NCI-H1105 treated with DMSO at 0.1 percent for 48 hours (cell line): ENCODE measurements around the gene SLC49A3.
"Not testable (repeated sequence)": the region's sequence is repeated elsewhere in the genome, so short reads cannot be mapped to it uniquely, and the experiment has no call there.

ENCODE experiments used
- DNase-seq: peaks from one replicate; lab custom pipeline; 2025; lab: John Stamatoyannopoulos, UW

SLC49A3 gene

DNA sequence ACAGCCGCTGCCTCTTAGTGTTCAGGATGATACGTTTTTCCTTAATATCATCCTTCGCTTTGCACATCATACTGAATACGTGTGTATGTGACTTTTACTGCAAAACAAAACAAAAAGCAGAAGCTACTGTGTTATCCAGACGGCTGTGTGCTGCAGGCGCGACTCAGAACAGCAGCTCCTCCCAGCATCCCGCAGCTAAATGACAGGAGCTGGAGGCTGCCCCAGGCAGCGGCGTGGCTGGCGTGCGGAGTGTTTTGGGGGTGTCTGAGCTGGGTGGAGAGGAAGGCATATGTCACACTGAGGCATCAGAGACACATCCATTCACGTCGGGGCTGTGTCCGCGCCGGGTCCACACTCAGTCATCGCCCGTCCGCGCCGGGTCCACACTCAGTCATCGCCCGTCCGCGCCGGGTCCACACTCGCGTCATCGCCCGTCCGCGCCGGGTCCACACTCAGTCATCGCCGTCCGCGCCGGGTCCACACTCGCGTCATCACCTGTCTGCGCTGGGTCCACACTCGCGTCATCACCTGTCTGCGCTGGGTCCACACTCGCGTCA lies 33.3 kb upstream of the SLC49A3 start:
- no peak for DNase-seq

DNA sequence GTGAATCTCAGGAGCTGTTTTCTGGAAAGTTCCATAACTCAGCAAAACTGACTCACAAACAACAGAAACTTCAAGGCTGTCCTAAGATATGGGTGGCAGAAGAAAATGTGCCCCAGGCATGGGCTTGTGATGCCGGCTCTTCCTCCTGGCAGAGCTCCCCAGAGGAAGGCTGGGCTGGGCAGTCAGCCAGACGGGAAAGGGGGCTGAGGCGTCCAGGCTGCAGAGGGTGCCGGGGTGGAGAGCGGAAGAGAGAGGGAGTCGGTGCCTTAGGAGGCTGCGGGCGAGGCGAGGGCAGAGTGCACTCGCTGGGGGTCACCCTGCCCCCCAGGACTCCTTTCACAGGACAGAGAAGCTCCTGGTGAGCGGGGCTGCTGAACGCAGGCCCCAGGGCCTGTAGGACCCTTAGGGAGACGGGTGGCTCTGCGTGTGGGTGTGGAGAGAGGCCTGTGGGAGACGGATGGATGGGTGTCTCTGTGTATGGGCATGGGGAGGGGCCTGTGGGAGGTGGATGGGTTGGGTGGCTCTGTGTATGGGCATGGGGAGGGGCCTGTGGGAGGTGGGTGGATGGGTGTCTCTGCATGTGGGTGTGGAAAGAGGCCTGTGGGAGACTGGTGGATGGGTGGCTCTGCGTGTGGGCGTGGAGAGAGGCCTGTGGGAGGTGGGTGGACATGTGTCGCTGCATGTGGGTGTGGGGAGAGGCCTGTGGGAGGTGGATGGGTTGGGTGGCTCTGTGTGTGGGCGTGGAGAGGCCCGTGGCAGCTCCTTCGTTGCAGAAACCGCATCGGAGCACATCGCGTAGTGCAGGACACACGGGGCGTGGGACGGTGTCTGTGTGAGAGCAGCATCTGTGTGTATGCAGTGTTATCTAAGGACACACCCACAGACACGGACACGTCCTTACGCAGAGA lies 32.6 kb upstream of the SLC49A3 start:
- no peak for DNase-seq

DNA sequence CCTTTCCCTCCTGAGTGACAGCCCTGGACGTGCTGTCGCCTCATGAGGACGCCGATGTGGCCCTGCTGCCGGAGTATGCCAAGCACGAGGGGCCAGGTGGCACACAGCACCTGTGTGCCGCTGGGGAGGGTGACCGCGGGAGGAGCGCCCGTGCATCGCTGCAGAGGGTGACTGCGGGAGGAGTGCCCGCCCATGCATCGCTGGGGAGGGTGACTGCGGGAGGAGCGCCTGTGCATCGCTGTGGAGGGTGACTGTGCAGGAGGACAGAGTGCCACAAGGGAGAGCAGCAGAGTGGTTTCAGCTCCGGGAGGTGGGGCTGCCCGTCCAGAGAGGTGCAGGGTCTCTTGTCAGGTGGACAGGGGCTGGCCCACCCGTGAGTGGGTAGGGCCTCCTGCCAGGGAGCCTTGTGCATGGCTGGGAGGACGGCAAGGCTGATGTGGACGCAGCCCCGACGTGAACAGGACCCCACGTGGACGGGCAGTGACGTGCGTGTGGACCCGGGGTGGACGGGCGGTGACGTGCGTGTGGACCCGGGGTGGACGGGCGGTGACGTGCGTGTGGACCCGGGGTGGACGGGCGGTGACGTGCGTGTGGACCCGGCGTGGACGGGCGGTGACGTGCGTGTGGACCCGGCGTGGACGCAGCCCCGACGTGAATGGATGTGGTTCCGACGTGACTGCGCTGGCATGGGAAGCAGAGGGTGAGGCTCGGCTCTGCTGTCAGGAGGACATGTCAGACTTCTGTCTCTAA lies 31.3 kb upstream of the SLC49A3 start:
- DNase-seq = no peak

DNA sequence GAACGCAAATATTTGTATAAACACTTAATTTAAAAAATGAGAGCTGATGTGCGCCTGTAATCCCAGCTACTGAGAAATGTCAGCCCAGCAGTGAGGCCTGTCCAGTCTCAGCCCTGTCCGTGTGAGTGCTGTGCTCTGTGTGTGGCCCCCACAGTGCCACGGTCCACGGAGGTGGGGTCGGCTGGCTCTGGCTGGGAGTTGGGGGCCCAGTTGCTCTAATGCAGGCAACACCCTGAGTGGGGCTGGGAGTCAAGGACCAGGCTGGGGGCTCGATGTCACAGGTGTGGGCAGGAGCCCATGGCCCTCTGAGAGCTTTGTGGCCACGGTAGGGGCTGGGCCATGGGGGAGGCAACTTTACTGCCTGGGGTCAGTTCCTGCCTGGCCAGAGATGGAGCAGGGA lies 29.5 kb upstream of the SLC49A3 start:
- no peak for DNase-seq

DNA sequence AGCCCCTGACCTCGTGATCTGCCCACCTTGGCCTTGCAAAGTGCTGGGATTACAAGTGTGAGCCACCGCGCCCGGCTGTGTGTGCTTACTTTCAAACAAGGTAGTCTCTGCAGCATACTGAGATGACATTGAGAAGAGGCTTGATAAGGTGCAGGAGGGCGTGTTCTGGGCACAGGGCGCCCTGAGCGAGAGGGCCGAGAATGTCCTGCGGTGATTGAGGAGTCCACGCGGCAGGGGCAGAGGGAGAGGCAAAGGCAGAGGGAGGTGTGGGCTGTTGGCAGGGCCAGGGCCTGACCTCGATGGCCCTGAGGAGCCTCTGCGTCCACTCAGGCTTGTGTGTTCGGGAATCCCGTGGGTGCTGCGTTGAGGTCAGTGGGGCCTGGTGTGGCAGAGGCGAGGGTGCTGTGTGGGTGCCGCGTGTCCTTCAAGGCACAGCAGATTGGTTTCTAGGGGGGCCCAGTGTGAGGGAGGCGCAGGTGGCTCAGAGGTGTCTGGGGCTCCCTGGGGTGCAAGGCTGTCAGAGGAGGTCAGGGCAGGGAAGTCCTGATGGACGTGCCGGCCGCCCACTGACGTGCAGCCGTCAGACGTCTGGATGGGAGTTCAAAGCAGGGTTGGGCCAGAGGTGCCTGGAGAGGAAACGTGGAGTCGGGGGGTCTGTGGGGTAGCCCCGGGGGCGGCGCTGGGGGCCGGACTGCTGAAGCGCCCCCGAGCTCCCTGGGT lies 28.8 kb upstream of the SLC49A3 start:
- no peak for DNase-seq

DNA sequence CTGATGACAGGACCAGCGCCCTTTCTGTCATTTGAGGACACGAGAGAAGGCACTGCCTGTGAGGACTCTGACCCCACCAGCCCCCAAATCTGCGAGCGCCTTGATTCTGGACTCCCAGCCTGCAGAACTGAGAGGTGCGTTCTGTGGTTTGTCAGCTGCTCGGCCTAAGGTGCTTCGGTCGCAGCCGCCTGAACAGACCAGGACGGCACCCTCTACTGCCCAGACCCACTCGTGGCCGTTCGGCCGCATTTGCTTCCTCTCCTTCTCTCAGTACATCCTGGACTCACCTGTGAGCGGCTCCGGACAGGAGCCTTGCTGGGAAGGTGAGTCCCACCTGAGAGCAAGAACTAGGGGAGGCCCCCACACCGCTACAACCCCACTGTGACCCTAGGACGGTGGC lies 25.1 kb upstream of the SLC49A3 start:
- DNase-seq = no peak

DNA sequence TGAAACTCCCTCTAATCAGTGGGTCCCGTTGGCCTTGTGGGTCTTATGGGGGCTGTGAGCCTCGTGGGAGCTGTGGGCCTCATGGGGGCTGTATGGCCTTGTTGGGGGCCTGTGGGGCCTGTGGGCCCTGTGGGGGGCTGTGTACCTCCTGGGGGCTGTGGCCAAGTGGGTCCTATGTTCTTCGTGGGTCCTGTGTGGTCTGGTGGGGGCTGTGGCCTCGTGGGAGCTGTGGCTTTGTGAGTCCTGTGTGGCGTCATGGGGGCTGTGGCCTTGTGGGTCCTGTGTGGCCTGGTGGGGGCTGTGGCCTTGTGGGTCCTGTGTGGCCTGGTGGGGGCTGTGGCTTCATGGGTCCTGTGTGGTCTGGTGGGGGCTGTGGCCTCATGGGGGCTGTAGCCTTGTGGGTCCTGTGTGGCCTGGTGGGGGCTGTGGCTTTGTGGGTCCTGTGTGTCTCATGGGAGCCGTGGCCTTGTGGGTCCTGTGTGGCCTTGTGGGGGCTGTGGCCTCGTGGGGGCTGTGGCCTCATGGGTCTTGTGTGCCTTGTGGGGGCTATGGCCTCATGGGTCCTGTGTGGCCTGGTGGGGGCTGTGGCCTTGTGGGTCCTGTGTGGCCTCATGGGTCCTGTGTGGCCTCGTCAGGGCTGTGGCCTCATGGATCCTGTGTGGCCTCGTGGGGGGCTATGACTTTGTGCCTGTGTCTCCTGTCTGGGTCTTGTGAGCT lies 24.1 kb upstream of the SLC49A3 start:
- DNase-seq = no peak

DNA sequence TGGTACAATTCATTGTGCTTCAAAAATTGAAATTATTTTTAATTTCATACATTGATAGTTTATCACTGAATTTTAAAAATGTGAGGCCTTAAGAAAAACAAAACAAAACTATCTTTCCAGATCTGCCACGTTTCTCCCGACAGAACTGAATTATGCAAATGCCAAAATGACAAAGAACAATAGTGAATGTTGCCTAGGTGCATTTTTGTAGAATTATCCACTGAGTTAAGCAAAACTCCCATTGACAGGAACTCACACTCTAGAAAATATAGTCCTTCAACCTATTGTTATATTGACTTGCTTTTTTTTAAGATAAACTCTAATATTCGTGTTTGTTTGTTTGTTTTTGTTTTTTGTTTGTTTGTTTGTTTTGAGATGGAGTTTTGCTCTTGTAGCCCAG lies 23.1 kb upstream of the SLC49A3 start:
- DNase-seq = no peak

DNA sequence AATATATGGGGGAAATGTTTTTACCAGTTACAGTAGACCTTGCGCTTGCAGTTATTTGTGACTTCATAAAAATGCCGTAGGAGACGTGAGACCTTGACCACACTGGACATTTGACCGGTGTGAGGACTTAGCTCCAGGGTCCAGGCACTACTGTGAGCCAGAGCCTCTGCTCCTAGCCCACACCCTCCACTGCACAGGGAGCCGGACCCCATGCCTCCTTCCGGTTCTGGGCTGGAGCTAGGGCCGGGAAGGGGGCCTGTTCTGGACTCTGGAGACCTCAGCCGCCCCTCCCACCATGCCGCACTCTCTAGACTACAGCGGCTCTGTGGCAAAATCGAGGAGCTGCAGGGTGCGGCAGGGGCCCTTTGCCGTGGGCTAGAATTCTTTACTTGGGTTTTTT lies 22.0 kb upstream of the SLC49A3 start:
- DNase-seq = no peak

DNA sequence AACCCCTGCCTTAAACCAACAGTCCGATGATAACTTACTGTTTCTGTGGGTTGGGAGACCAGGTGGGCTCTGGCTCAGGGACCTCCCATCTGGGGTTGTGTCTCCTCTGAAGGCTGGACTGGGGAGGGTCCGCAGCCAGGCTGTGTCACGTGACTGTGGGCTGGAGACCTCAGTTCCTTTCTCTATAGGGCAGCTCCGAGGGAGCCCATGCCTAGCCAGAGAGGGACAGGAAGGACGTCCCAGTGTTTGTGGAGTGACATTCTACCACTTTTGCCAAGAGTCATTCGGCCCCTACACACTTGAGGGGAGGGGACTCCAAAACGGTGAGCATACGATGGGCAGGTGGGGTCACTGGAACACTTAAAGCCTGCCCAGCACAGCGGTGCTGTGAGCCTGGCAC lies 21.2 kb upstream of the SLC49A3 start:
- no peak for DNase-seq

DNA sequence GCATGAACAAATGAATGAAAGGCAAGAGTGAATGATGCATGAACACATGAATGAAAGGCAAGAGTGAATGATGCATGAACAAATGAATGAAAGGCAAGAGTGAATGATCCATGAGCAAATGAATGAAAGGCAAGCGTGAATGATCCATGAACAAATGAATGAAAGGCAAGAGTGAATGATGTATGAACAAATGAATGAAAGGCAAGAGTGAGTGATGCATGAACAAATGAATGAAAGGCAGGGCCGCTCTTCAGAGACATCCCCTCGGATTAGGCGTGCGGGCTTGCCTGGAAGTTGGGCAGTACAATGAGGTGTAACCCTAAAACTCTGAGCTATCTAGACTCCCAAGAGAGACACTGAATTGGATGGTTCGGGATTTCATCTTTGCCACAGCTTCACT lies 20.4 kb upstream of the SLC49A3 start:
- no peak for DNase-seq

DNA sequence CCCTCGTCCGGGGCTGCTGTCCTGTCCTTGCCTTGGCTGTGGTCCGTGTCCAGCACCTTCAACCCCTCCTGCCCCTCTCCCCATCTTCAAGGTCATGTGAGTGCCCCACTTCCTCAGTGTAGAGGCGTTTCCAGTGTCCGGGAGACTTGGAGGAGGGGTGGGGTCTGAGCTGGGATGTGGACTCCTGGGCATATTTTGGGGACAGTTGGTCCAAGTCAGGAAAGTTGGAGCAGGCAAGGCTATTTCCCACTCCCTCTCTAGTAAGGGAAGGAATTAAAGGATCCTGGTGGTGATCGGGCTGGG lies 19.6 kb upstream of the SLC49A3 start:
- DNase-seq = no peak

DNA sequence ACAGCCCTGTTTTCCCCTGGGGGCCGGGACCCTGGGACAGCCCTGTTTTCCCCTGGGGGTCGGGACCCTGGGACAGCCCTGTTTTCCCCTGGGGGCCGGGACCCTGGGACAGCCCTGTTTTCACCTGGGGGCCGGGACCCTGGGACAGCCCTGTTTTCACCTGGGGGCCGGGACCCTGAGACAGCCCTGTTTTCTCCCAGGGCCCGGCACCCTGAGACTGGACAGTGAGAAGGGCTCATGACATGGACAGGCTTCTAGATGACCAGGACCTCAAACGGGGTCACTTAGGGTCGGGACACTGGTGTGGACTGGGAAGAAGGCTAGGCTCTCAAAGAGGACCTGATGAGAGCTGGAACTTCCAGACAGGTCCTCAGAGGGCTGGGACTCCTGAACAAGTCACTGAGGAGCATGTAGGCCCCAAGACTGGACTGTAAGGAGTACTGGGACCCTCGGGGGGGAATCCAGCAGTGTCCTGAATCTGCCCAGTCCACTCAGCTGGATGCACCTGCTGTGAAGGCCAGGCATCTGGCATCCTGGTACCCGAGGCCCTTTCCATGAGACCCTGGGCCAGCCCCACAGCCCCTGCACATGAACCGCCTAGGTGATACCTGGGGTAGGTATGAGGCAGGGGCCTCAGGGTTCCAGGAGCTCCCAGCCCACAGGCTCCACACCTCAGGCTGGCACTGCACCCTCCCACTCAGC lies 19.1 kb upstream of the SLC49A3 start:
- no peak for DNase-seq

DNA sequence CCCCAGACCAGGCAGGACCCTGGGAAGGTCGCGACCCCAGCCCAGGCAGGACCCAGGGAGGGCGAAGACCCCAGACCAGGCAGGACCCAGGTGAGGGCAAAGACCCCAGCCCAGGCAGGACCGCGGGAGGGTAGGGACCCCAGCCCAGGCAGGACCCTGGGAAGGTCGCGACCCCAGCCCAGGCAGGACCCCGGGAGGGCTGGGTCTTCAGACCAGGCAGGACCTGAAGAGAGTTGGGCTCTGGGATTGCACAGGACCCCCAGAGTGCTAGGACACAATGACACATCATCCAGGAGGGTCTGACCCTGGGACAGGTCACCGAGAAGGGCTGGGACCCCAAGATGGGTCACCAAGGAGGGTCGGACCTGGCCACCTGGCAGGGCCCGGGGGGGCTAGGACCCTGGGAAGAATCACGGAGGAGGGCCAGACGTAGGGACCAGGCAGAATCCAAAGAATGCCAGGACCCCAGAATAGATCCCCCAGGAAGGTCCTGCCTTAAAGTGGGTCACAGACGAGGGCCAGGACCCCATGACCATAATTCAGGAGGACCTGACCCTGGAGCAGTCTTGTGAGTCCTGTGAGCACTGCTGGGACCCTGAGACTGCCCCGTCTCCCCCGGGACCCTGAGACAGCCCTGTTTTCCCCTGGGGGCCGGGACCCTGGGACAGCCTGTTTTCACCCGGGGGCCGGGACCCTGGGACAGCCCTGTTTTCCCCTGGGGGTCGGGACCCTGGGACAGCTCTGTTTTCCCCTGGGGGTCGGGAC lies 18.1 kb upstream of the SLC49A3 start:
- no peak for DNase-seq

DNA sequence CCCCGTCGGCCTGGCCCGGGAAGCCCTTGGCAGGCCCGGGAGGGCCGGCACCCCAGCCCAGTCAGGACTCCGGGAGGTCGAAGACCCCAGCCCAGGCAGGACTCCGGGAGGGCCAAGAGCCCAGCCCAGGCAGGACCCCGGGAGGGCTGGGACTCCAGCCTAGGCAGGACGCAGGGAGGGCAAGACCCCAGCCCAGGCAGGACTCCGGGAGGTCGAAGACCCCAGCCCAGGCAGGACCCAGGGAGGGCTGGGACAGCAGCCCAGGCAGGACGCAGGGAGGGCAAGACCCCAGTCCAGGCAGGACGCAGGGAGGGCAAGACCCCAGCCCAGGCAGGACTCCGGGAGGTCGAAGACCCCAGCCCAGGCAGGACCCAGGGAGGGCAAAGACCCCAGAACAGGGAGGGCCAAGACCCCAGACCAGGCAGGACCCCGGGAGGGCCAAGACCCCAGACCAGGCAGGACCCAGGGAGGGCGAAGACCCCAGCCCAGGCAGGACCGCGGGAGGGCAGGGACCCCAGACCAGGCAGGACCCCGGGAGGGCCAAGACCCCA lies 17.2 kb upstream of the SLC49A3 start:
- not testable (repeated sequence) for DNase-seq

DNA sequence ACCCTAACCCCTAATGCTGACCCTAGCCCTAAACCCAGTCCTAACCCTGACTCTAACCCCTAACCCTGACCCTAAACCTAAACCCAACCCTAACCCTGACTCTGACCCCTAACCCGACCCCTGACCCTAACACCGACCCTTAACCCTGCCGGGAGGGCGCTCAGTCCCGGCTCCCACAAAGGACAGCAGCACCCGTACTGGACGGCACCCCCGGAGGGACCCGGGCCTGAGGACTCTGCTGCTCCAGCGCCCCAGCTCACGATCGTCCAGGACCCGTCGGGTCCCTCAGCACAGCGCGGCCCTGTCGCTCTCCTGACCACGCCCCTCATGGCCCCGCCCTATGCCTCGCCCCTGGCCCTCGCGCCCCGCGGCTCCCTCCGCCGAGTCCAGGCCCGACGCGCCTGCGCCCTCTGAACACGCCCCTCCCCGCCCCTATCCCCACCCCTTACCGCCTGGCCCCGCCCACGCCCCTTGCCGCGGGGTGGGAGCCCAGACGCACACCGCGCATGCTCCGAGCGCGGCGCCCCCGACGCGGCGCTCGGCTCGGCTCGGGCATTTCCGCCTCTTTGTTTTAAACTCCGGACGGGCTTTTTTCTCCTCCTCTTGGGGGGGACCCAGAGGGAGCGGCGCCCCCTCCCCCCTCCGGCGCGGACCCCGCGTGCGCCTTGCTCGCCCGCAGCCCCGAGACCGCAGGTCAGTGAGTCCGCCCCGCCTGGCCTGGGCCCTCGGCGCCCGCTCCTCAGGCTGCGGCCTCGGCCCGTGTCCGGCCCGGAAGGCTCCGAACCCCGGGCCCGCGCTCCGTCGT lies 16.5 kb upstream of the SLC49A3 start, which contains the start of gene PCGF3:
TSS of gene PCGF3 (plus strand) at position 555 of the 805 bp plus-strand sequence. CDS start 27,849 bp downstream, outside the sequence.
- peak; percentile 69 for DNase-seq

DNA sequence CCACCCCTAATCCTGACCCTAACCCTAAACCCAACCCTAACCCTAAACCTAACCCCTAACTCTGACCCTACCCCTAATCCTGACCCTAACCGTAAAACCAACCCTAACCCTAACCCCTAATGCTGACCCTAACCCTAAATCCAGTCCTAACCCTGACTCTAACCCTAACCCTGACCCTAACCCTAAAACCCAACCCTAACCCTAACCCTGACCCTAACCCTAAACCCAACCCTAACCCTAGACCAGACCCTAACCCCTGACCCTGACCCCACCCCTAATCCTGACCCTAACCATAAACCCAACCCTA lies 16.0 kb upstream of the SLC49A3 start:
- DNase-seq = no peak

DNA sequence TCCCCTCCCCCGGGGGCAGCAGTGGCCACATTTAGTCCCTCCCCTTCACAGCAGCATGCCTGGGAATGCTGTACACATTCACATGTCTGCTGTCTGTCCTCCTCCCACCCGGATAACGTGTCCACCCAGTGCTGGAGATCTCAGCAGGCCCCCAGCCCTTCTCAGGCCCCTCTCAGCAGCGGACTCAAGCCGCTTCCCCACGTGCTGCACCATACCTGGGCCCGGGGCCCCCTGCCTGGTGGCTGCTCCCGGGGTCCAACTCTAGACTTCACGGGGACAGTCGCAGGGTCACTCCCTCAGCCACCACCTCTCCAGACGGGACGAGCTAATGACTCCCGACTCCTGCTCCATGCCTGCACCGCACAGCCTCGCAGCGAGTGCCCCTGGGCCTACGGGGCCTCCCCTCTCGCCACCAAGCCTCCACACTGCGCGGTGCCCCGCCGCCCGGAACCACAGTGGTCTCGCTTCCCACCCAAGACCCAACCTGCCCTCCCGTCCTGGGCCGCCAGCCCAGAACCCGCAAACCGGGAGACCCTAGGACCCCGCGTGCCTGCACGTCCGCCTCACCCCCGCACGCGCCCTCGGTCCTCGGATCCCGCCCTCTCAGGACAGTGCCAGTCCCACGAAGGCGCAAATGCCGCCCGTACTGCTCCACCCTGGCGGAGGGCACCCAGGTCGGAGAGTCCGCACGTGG lies 15.4 kb upstream of the SLC49A3 start:
- DNase-seq = no peak
